Esophagus muscularis mucosa (tissue), 4 donors: ENCODE results near the gene KAZN. TPM values are rescaled to one million over a fixed set of nuclear protein-coding genes. Genes with fewer than 3 reads are reported as not detected.

ENCODE experiments used
- DNase-seq: peaks from one replicate; pipeline ENCODE4 v3.0.0-alpha.2; 2017; ENCODE audit errors: extremely low spot score
- H3K27ac ChIP-seq, 4 donors: fragments of 200-600 bp; sonication (generic); replicated peaks in 1 of 4; 1 replicate in 3 of 4; 2 replicates in 1 of 4; pipeline ENCODE4 v1.5.1; 2016 to 2019; ENCODE audit warnings: mild to moderate bottlenecking in 1 of 4
- H3K27me3 ChIP-seq, 4 donors: fragments of 200-600 bp; sonication (generic); one replicate each; pipeline versions ENCODE4 v1.5.1 to v1.6.0; 2016 to 2019
- H3K36me3 ChIP-seq, 4 donors: fragments of 200-600 bp; sonication (generic); one replicate each; pipeline ENCODE4 v1.5.1; 2016 to 2019
- H3K4me1 ChIP-seq, 4 donors: fragments of 200-600 bp; sonication (generic); one replicate each; pipeline ENCODE4 v1.5.1; 2016 to 2019
- H3K4me3 ChIP-seq, 4 donors: fragments of 200-600 bp; sonication (generic); 1 replicate in 2 of 4; 2 replicates in 2 of 4; pipeline ENCODE4 v1.5.1; 2016 to 2019; ENCODE audit warnings: mild to moderate bottlenecking in 4 of 4, moderate library complexity in 1 of 4
- H3K9me3 ChIP-seq, 4 donors: fragments of 200-600 bp; sonication (generic); 1 replicate in 3 of 4; 2 replicates in 1 of 4; pipeline ENCODE4 v1.5.1; 2016 to 2019
- CTCF ChIP-seq, 3 experiments: fragments of 200-600 bp in 2 of 3; fragments of 450-650 bp in 1 of 3; sonication (generic) in 2 of 3; IDR thresholded peaks; one replicate each; pipeline ENCODE4 v1.5.1; 2017 to 2019; ENCODE audit warnings: antibody characterized with exemption in 3 of 3, mild to moderate bottlenecking in 2 of 3, moderate library complexity in 1 of 3
- EP300 ChIP-seq: sonication (generic); formaldehyde crosslinking; IDR thresholded peaks from one replicate; pipeline ENCODE4 v1.6.1; 2017; ENCODE audit warnings: antibody characterized with exemption
- POLR2A ChIP-seq: fragments of 450-650 bp; IDR thresholded peaks from one replicate; pipeline ENCODE4 v1.6.1; 2017; ENCODE audit warnings: antibody characterized with exemption, moderate library complexity, mild to moderate bottlenecking, low read depth
- POLR2AphosphoS5 ChIP-seq, 2 donors: sonication (generic); formaldehyde crosslinking; IDR thresholded peaks; one replicate each; pipeline ENCODE4 v1.6.1; 2017; ENCODE audit warnings: antibody characterized with exemption in 2 of 2
- WGBS: methylation state at CpG from one replicate; pipeline ENCODE4 v1.1.5; 2018; 5-methylcytosine and 5-hydroxymethylcytosine counted together
- intact Hi-C: fragments of 100-400 bp; cut with DNase I; formaldehyde crosslinking; loops from one replicate; pipeline ENCODE4 v1.15.1; 2023
- total RNA-seq, 4 donors: library from RNA; depleted of rRNA; stranded (reverse); fragments of >200 nt; gene quantifications; one replicate each; pipeline versions ENCODE4 v1.1.0 to v1.2.1, GENCODE V29; 2016

The KAZN gene
- total RNA-seq, 4 donors from 2014 or later = 9.9 to 14.1 (median 11.9) TPM

GRCh38 chr1:15148475-15148874, 550.0 kb downstream of the KAZN start:
- no peak for DNase-seq
- Histone ChIP-seq H3K4me3 (no peak overlapping the region), H3K4me1 (peaks cover 6 to 26% (median 20%) of the 10 kb centered on the region in 4 donors), H3K27me3 (peaks cover 0 to 1% (median 0%) of the 10 kb centered on the region in 4 donors), H3K36me3 (no peaks in the 10 kb centered on the region), H3K27ac (no peak overlapping the region), H3K9me3 (no peaks in the 10 kb centered on the region)
- no peak for TF ChIP-seq EP300
- TF ChIP-seq CTCF (IDR thresholded peaks at IDR 0.05) = no peak
- no peak for TF ChIP-seq POLR2A
- no peak for TF ChIP-seq POLR2AphosphoS5 (IDR thresholded peaks at IDR 0.05)
- 86% methylated on average over 9 of the region's 9 CpGs for WGBS
- intact Hi-C loops = no loop called here

- TF ChIP-seq CTCF (IDR thresholded peaks at IDR 0.05) (no peak), POLR2AphosphoS5 (IDR thresholded peaks at IDR 0.05) (no peak), POLR2A (no peak), EP300 (no peak)
- H3K4me1 ChIP-seq = peaks cover 6 to 31% (median 23%) of the 10 kb centered on the region in 4 donors
- 0% methylated on average over 1 of the region's 1 CpG for WGBS
- intact Hi-C loops = no loop called here
- H3K27me3 ChIP-seq = peaks cover 0 to 6% (median 0%) of the 10 kb centered on the region in 4 donors
- no peaks in the 10 kb centered on the region for H3K36me3 ChIP-seq
- DNase-seq = no peak
- no peak overlapping the region for H3K27ac ChIP-seq
- no peak overlapping the region for H3K4me3 ChIP-seq
- no peaks in the 10 kb centered on the region for H3K9me3 ChIP-seq
Observed at GRCh38 chr1:15148941-15149340, 550.5 kb downstream of the KAZN start.

- no peak for TF ChIP-seq POLR2A
- no peak for TF ChIP-seq CTCF (IDR thresholded peaks at IDR 0.05)
- no peak for TF ChIP-seq EP300
- TF ChIP-seq POLR2AphosphoS5 (IDR thresholded peaks at IDR 0.05) = no peak
- 91% methylated on average over 3 of the region's 3 CpGs for WGBS
- intact Hi-C loops = no loop called here
- H3K9me3 ChIP-seq = no peaks in the 10 kb centered on the region
- no peaks in the 10 kb centered on the region for H3K36me3 ChIP-seq
- H3K27me3 ChIP-seq = peaks cover 0 to 8% (median 0%) of the 10 kb centered on the region in 4 donors
- peak overlapping the region in 1 of 4 donors; percentile 94 for H3K27ac ChIP-seq
- H3K4me3 ChIP-seq = no peak overlapping the region
- H3K4me1 ChIP-seq = peaks cover 17 to 45% (median 37%) of the 10 kb centered on the region in 4 donors
- DNase-seq = no peak
Observed at GRCh38 chr1:15150376-15150775, 551.9 kb downstream of the KAZN start.

- intact Hi-C loops = no loop called here
Observed at GRCh38 chr1:15151377-15151806, 552.9 kb downstream of the KAZN start.

More at GRCh38 chr1:15151377-15151806, 552.9 kb downstream of the KAZN start:
- WGBS = 61% methylated on average over 5 of the region's 5 CpGs
- Histone ChIP-seq H3K4me3 (no peak overlapping the region), H3K27me3 (peaks cover 0 to 8% (median 0%) of the 10 kb centered on the region in 4 donors), H3K9me3 (no peaks in the 10 kb centered on the region), H3K27ac (peak overlapping the region in 3 of 4 donors; percentile 89 to 94 (median 91)), H3K4me1 (peaks cover 20 to 56% (median 47%) of the 10 kb centered on the region in 4 donors), H3K36me3 (no peaks in the 10 kb centered on the region)
- no peak for DNase-seq
- no peak for TF ChIP-seq CTCF (IDR thresholded peaks at IDR 0.05)
- no peak for TF ChIP-seq POLR2A
- TF ChIP-seq POLR2AphosphoS5 (IDR thresholded peaks at IDR 0.05) = peak in 1 of 2 donors; percentile 14
- TF ChIP-seq EP300 = no peak
